Keratinocyte (primary cell): ENCODE results near the gene SLC4A2. TPM values are rescaled to one million over a fixed set of nuclear protein-coding genes. Genes with fewer than 3 reads are reported as not detected.

ENCODE experiments used
- DNase-seq: peaks from one replicate; pipeline ENCODE4 v3.0.0-alpha.2; 2011; ENCODE audit warnings: low read depth, missing footprints, low spot score
- FAIRE-seq: peaks from 2 replicates; lab custom pipeline; 2011; peaks lifted over from hg19 to GRCh38; lab: Jason Lieb, UNC
- H2AFZ ChIP-seq: 2 replicates; pipeline ENCODE4 v1.6.0; 2012; ENCODE audit warnings: low read length, control low read depth, inconsistent platforms; ENCODE audit not compliant: control insufficient read depth
- H3K27ac ChIP-seq: 2 replicates; pipeline ENCODE4 v1.5.1; 2011; ENCODE audit warnings: low read length; ENCODE audit not compliant: control insufficient read depth, insufficient read depth
- H3K27me3 ChIP-seq: 3 replicates; pipeline ENCODE4 v1.6.0; 2011; ENCODE audit warnings: low read length; ENCODE audit not compliant: control insufficient read depth, insufficient read depth; ENCODE audit errors: extremely low read depth
- H3K36me3 ChIP-seq, 2 experiments: 2 replicates in 1 of 2; 3 replicates in 1 of 2; pipeline ENCODE4 v1.5.1; 2011; ENCODE audit warnings: low read length in 2 of 2, mild to moderate bottlenecking in 1 of 2; ENCODE audit not compliant: control insufficient read depth in 2 of 2, insufficient read depth in 2 of 2; ENCODE audit errors: extremely low read depth in 1 of 2
- H3K4me1 ChIP-seq: 3 replicates; pipeline ENCODE4 v1.5.1; 2011; ENCODE audit warnings: low read length; ENCODE audit not compliant: control insufficient read depth, insufficient read depth; ENCODE audit errors: extremely low read depth
- H3K4me2 ChIP-seq: 3 replicates; pipeline ENCODE4 v1.6.0; 2011; ENCODE audit warnings: low read depth, low read length; ENCODE audit not compliant: control insufficient read depth, insufficient read depth; ENCODE audit errors: extremely low read depth
- H3K4me3 ChIP-seq, 3 experiments: fragments of 200-600 bp in 1 of 3; sonication (generic) in 1 of 3; 2 replicates in 2 of 3; 3 replicates in 1 of 3; pipeline ENCODE4 v1.5.1; 2011 to 2016; ENCODE audit warnings: low read length in 3 of 3, mild to moderate bottlenecking in 3 of 3, control low read depth in 2 of 3, inconsistent platforms in 1 of 3, low read depth in 1 of 3, mixed read lengths in 1 of 3, mixed run types in 1 of 3, moderate library complexity in 1 of 3; ENCODE audit not compliant: control insufficient read depth in 2 of 3, insufficient read depth in 2 of 3; ENCODE audit errors: extremely low read depth in 1 of 3
- H3K79me2 ChIP-seq: 2 replicates; pipeline ENCODE4 v1.6.0; 2012; ENCODE audit warnings: low read length; ENCODE audit not compliant: control insufficient read depth, insufficient read depth
- H3K9ac ChIP-seq: 3 replicates; pipeline ENCODE4 v1.6.0; 2011; ENCODE audit warnings: low read length; ENCODE audit not compliant: control insufficient read depth, insufficient read depth; ENCODE audit errors: extremely low read depth
- H3K9me1 ChIP-seq: 3 replicates; pipeline ENCODE4 v1.6.0; 2011; ENCODE audit warnings: low read length; ENCODE audit not compliant: control insufficient read depth, insufficient read depth; ENCODE audit errors: extremely low read depth
- H3K9me3 ChIP-seq: 2 replicates; pipeline ENCODE4 v1.5.1; 2012; ENCODE audit warnings: low read depth, low read length; ENCODE audit not compliant: control insufficient read depth
- H4K20me1 ChIP-seq: 3 replicates; pipeline ENCODE4 v1.6.0; 2011; ENCODE audit warnings: low read length; ENCODE audit not compliant: control insufficient read depth, insufficient read depth; ENCODE audit errors: extremely low read depth
- CTCF ChIP-seq, 3 experiments: IDR thresholded peaks in 1 of 3; conservative IDR thresholded peaks in 1 of 3; optimal IDR thresholded peaks in 1 of 3; 2 replicates in 2 of 3; 3 replicates in 1 of 3; pipeline versions ENCODE3 to v1.5.1; 2011; ENCODE audit warnings: low read length in 3 of 3, mild to moderate bottlenecking in 3 of 3, moderate library complexity in 2 of 3, control low read depth in 1 of 3, inconsistent platforms in 1 of 3; ENCODE audit not compliant: insufficient read depth in 2 of 3; ENCODE audit errors: extremely low read depth in 1 of 3
- EZH2 ChIP-seq: IDR thresholded peaks from one replicate; pipeline ENCODE4 v1.6.1; 2012; ENCODE audit warnings: inconsistent platforms, mild to moderate bottlenecking, low read length, moderate library complexity
- dilution Hi-C: fragments of 300-500 bp; cut with MboI; formaldehyde crosslinking; loops from one replicate; pipeline ENCODE4 v1.7.0; 2020; ENCODE audit warnings: low sequenced_read_pairs; ENCODE audit not compliant: extremely low pct_ligation_motif_present
- polyA plus RNA-seq, 5 experiments: library from polyadenylated mRNA; depleted of rRNA in 3 of 5; stranded (reverse) in 3 of 5; stranded (forward) in 1 of 5; unstranded in 1 of 5; fragments of >200 nt; gene quantifications; 1 replicate in 1 of 5; 2 replicates in 3 of 5; 3 replicates in 1 of 5; pipeline versions ENCODE4 v1.2.1 to v1.2.3, GENCODE V29; 2011 to 2012; ENCODE audit warnings: missing spikeins in 2 of 5, low read depth in 1 of 5, low replicate concordance in 1 of 5

The SLC4A2 gene
- polyA plus RNA-seq, 1 donor (not counting 4 experiments of a cell fraction or from before 2014, with no cell fraction given), result 33.8 TPM

- Histone ChIP-seq H3K9me3 (no peaks in the 10 kb centered on the region), H3K4me2 (no peak overlapping the region), H3K9ac (no peak overlapping the region), H2AFZ (no peak overlapping the region), H3K79me2 (peaks cover 47% of the 10 kb centered on the region), H3K4me3 (no peak overlapping the region), H4K20me1 (no peaks in the 10 kb centered on the region), H3K27ac (no peak overlapping the region), H3K36me3 (peaks cover 0 to 2% of the 10 kb centered on the region in 2 experiments), H3K9me1 (no peaks in the 10 kb centered on the region), H3K27me3 (no peaks in the 10 kb centered on the region), H3K4me1 (peaks cover 40% of the 10 kb centered on the region)
- TF ChIP-seq EZH2, result no peak
- TF ChIP-seq CTCF (optimal IDR thresholded peaks at IDR 0.05 in 1 of 3, IDR thresholded peaks at IDR 0.05 in 1 of 3, conservative IDR thresholded peaks at IDR 0.05 in 1 of 3; ENCODE audit: extremely low read depth in 1 of 3, insufficient read depth in 2 of 3, low read length in 3 of 3), result no peak
- DNase-seq (no peak), FAIRE-seq (no peak)
- dilution Hi-C loops, result no loop called here
Measured at GRCh38 chr7:151085329-151085690, 25.9 kb downstream of the SLC4A2 start.

- Histone ChIP-seq H3K4me3 (peak within 1 kb of the TSS; percentile 80 to 90 (median 83)), H2AFZ (peak within 1 kb of the TSS; percentile 46), H3K27ac (peak within 1 kb of the TSS; percentile 92), H3K27me3 (no peaks in the 10 kb centered on the region), H3K4me2 (peak within 1 kb of the TSS; percentile 99), H3K79me2 (peaks cover 51% of the 10 kb centered on the region), H3K36me3 (peaks cover 0 to 2% of the 10 kb centered on the region in 2 experiments), H3K4me1 (peaks cover 39% of the 10 kb centered on the region), H3K9me1 (no peaks in the 10 kb centered on the region), H4K20me1 (no peaks in the 10 kb centered on the region), H3K9ac (peak within 1 kb of the TSS; percentile 93), H3K9me3 (no peaks in the 10 kb centered on the region)
- DNase-seq (no peak), FAIRE-seq (no peak)
- TF ChIP-seq CTCF (optimal IDR thresholded peaks at IDR 0.05 in 1 of 3, IDR thresholded peaks at IDR 0.05 in 1 of 3, conservative IDR thresholded peaks at IDR 0.05 in 1 of 3; ENCODE audit: extremely low read depth in 1 of 3, insufficient read depth in 2 of 3, low read length in 3 of 3), result no peak
- no peak for TF ChIP-seq EZH2
- dilution Hi-C loops, result no loop called here
Measured at GRCh38 chr7:151085691-151086620, 26.6 kb downstream of the SLC4A2 start, which contains the start of gene AGAP3. TSS of gene AGAP3 (plus strand) at chr7:151086475. CDS start at chr7:151086742, 267 bp downstream.
